Mucosa of stomach (tissue), 1 donor: Measurements from ENCODE around the gene FBXO3.
"Not testable (repeated sequence)": the region's sequence is repeated elsewhere in the genome, so short reads cannot be mapped to it uniquely, and the experiment has no call there.

ENCODE experiments used
- H3K27me3 ChIP-seq: one replicate; pipeline ENCODE4 v1.7.0; 2013; ENCODE audit warnings: mild to moderate bottlenecking, low read length; ENCODE audit not compliant: control insufficient read depth, insufficient read depth
- H3K36me3 ChIP-seq: one replicate; pipeline ENCODE4 v1.7.0; 2013; ENCODE audit warnings: low read length; ENCODE audit not compliant: control insufficient read depth, insufficient read depth
- H3K4me1 ChIP-seq: one replicate; pipeline ENCODE4 v1.7.0; 2013; ENCODE audit warnings: mild to moderate bottlenecking, low read length; ENCODE audit not compliant: control insufficient read depth, insufficient read depth
- H3K4me3 ChIP-seq: one replicate; pipeline ENCODE4 v1.7.0; 2013; ENCODE audit warnings: low read length
- H3K9ac ChIP-seq: one replicate; pipeline ENCODE4 v1.7.0; 2013; ENCODE audit warnings: mild to moderate bottlenecking, low read length, moderate library complexity
- H3K9me3 ChIP-seq: one replicate; pipeline ENCODE4 v1.7.0; 2013; ENCODE audit warnings: mild to moderate bottlenecking, low read length, moderate library complexity; ENCODE audit not compliant: control insufficient read depth
- donor health status: Pancreatic carcinoma.

FBXO3 gene, protein sequence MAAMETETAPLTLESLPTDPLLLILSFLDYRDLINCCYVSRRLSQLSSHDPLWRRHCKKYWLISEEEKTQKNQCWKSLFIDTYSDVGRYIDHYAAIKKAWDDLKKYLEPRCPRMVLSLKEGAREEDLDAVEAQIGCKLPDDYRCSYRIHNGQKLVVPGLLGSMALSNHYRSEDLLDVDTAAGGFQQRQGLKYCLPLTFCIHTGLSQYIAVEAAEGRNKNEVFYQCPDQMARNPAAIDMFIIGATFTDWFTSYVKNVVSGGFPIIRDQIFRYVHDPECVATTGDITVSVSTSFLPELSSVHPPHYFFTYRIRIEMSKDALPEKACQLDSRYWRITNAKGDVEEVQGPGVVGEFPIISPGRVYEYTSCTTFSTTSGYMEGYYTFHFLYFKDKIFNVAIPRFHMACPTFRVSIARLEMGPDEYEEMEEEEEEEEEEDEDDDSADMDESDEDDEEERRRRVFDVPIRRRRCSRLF

DNA sequence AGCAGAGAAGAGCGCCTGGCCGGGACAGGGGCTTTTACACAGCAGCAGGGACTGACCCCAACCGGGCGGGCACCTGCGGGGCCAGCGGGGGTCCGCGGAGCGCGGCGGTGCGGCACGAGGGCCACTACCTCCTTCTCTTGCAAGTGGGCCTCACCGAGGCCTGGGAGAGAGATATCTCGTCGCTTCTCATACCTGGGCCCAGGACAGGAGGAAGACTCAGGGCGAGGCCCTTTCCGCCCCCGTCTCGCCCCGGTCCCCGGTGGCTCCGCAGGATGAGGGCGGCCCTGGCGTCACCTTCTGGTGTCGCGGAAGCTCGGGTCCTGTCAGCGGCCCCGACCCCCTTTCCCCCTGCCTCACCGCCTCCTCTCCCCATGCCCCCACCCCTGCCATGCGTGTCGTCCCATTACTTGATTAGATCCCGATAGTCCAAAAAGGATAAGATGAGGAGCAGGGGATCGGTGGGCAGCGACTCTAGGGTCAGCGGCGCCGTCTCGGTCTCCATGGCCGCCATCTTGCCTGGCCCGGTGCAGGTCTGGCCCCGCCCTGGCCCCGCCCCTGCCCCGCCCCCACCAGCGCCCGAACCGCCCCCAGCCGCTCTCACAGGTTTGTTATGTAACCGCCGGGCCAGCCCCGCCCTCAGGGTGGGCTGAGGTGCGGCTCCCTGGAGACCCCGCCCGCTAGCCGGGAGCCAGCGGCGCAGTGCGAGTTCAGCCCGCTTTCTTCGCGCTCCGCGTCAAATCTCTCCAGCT is at the start of gene FBXO3:
TSS of gene FBXO3 (minus strand) at position 534 of the 749 bp plus-strand sequence. CDS start at position 511, 23 bp downstream.
- peaks cover 6% of the 10 kb centered on the region for H3K27me3 ChIP-seq
- no peaks in the 10 kb centered on the region for H3K36me3 ChIP-seq
- H3K4me3 ChIP-seq = peak within 1 kb of the TSS; percentile 71
- peak within 1 kb of the TSS; percentile 94 for H3K9ac ChIP-seq
- no peaks in the 10 kb centered on the region for H3K9me3 ChIP-seq
- H3K4me1 ChIP-seq = peaks cover 15% of the 10 kb centered on the region

DNA sequence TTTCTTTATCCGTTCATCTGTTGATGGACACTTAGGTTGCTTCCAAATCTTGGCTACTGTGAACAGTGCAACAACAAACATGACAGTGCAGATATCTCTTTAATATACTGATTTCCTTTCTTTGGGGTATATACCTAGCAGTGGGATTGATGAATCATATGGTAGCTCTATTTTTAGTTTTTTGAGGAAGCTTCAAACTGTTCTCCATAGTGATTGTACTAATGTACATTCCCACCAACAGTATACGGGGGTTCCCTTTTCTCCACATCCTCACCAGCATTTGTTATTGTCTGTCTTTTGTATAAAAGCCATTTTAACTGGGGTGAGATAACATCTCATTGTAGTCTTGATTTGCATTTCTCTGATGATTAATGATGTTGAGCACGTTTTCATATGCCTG is 48.7 kb upstream of the FBXO3 start:
- H3K9me3 ChIP-seq, H3K9ac ChIP-seq, H3K4me1 ChIP-seq, H3K4me3 ChIP-seq, H3K36me3 ChIP-seq: not testable (repeated sequence)
- peaks cover 38% of the 10 kb centered on the region for H3K27me3 ChIP-seq

DNA sequence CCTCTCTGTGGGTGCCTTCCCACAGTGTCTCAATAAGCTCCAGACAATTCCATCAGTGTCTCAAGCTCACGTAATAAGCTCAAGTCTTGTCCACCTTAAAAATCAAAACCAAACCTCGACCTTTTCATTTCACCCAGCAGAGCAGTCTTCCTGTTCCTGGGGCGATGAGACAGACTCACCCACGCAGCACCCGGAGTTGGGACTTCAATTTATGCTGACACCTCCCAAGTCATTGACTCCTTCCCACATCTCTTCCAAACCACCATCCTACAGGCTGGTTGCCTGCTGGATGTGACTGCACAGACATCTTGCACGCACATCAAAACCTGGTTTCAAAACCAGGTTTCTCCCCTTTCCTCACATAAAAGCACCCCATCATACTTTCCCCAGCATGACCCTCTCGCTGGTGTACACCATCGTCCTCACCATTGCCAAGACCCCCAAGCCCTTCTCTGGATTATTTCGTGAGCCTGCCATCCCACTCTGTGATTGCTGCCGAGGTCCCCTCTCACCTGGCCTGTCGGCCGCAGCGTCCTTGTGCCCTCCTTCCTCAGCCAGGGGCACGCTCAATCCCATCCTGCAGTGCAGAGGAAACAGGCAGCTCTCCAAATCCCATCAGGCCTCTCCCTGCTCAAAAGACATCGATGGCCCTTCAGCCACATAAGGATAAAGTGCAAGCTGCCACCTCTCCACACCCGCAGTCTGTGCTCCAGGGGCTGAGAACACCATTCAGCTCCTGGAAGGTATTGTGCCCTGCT is 45.1 kb upstream of the FBXO3 start:
- no peaks in the 10 kb centered on the region for H3K9me3 ChIP-seq
- H3K9ac ChIP-seq = no peak overlapping the region
- H3K27me3 ChIP-seq = peaks cover 27% of the 10 kb centered on the region
- no peak overlapping the region for H3K4me3 ChIP-seq
- no peaks in the 10 kb centered on the region for H3K36me3 ChIP-seq
- no peaks in the 10 kb centered on the region for H3K4me1 ChIP-seq

DNA sequence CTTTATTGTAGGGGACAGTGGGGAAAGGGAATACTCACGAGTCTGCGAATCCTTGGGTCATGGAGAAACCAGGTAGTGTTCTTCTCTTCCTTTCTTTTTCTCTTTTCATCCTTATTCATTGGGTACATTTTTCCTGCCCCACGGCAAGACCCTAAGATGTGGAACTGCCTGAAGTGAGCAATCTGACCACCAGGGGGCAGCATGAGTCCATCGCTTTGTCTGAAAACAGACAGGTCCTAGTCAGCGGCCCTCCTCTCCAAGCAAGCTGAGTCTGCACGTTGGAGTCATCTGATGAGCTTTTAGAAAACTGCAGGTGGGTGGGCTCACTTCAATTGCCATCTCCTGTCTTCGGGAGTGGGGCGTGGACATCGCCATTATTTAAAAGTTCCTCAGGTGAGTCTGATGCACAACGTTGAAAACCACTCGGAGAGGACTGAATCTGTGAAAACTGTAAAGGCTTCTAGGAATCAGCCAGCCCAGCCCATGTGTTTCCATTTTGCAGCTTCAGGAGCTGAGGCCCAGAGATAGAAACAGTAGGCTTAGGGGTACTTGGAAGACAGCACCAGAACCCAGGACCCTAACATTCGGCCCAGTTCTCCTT is 34.0 kb upstream of the FBXO3 start:
- H3K36me3 ChIP-seq = no peaks in the 10 kb centered on the region
- no peak overlapping the region for H3K9ac ChIP-seq
- H3K9me3 ChIP-seq = no peaks in the 10 kb centered on the region
- no peaks in the 10 kb centered on the region for H3K4me1 ChIP-seq
- peaks cover 3% of the 10 kb centered on the region for H3K27me3 ChIP-seq
- no peak overlapping the region for H3K4me3 ChIP-seq

DNA sequence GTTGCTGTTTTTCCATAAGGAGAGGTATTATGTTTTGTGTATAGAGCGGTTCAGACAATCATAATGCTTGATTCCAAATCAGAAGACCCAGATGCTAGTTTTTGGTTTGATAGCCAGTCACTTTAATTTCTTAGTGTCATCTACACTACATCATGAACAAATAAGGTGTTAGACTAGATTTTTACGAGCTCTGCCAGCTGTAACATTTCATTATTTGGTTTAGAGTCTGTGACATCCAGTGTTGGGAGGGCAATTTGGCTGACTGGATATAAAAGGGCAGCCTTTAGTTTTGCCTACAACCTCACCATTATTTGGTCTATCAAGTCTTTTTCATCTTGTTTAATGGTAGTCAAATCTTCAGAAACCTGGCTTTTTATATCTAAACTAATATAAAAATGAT is 30.2 kb upstream of the FBXO3 start:
- no peak overlapping the region for H3K9ac ChIP-seq
- peaks cover 30% of the 10 kb centered on the region for H3K27me3 ChIP-seq
- H3K4me1 ChIP-seq = peaks cover 9% of the 10 kb centered on the region
- no peak overlapping the region for H3K4me3 ChIP-seq
- no peaks in the 10 kb centered on the region for H3K36me3 ChIP-seq
- H3K9me3 ChIP-seq = no peaks in the 10 kb centered on the region

DNA sequence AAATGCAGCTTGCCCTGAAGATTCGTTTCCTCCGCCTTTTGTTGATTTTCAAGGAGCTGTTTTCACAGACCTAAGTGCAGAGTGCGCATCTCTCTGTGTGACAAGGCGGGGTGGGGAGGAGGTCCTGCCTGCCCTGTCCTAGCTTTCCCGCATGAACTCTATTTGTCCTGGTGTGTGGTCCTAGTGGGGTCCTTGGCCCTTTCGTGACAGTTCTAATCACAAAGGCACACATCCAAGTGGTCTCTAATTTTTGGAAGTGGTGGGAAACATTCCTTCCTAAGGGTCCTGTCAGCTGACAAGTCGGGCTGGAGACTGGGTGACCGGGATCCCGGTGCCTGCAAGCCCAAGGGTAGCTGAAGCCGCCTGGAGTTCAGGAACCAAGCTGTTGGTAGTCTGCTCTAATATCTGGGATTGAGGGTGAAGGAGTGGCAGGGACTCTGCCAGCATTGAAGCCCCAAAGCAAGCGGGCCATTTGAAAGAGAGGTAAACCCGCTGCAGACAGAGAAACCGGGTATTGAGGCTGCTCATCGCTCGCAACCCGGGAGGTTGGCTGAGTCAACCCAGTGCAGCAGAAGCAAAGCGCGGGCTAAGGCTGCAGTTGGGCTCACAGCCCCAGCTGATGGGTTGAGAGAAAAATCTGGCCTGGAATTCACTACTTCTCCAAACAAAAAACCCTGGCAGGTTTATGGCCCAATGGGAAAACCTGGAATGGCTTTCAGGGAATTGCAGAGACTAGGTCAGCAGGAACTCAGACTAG is 28.1 kb upstream of the FBXO3 start:
- Histone ChIP-seq H3K27me3 (peaks cover 27% of the 10 kb centered on the region), H3K9ac (no peak overlapping the region), H3K4me3 (no peak overlapping the region), H3K36me3 (no peaks in the 10 kb centered on the region), H3K9me3 (no peaks in the 10 kb centered on the region), H3K4me1 (peaks cover 9% of the 10 kb centered on the region)

DNA sequence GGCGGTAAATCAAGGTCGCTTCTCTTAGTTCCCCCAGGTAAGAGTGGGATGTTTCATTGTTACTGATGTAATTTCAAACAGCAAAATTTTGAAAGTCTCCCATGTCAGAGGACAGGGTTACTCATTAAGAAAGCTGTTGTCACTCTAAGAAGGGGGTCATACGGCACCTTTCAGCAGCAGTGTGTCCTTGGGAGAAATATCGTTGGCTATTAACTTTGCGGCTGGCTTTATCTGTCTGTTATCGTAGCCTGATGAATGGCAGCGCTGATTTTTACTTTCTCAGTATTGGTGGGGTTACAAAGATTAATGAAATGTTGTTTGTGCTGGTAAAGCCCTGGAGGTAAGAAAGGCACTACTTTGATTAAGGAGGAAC is 27.5 kb upstream of the FBXO3 start:
- no peaks in the 10 kb centered on the region for H3K36me3 ChIP-seq
- H3K9ac ChIP-seq = no peak overlapping the region
- H3K27me3 ChIP-seq = peaks cover 27% of the 10 kb centered on the region
- no peak overlapping the region for H3K4me3 ChIP-seq
- no peaks in the 10 kb centered on the region for H3K9me3 ChIP-seq
- peaks cover 9% of the 10 kb centered on the region for H3K4me1 ChIP-seq

DNA sequence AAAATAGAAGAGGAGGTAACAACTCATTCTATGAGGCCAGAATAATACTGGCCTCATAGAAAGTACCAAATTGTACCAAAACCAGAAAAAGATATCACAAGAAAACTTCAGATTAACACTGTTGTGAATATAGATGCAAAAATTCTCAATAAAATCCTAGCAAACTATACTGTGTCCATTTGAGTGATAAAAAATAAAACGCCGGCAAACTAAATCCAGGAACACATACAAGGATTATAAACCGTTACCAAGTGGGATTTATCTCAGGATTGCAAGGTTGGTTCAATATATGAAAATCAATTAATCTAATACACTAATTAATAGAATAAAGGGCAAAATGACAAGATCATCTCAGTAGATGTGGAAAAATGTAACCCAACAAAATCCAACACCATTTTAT is 23.6 kb upstream of the FBXO3 start:
- no peaks in the 10 kb centered on the region for H3K36me3 ChIP-seq
- H3K27me3 ChIP-seq = peaks cover 25% of the 10 kb centered on the region
- peaks cover 9% of the 10 kb centered on the region for H3K4me1 ChIP-seq
- H3K9ac ChIP-seq = no peak overlapping the region
- no peak overlapping the region for H3K4me3 ChIP-seq
- no peaks in the 10 kb centered on the region for H3K9me3 ChIP-seq

DNA sequence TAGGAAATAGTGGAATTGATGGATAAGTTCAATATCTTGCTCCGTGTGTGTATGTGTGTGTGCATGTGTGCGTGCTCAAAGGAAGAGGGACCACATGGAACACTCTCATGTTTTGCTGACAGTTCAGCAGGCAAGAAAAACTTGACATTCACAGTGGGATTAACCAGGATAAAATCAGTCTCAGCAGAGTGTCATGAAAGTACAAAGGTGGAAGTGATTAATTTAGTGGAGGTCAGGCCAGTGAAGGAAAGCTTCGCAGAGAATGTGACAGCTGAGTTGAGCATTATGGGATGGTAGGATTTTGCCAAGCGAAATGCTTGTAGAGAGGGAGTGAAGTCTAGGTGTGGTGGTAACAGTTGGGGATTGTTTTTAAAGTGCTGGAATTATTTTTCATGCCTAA is 15.7 kb upstream of the FBXO3 start:
- Histone ChIP-seq H3K4me1 (no peaks in the 10 kb centered on the region), H3K9ac (no peak overlapping the region)

DNA sequence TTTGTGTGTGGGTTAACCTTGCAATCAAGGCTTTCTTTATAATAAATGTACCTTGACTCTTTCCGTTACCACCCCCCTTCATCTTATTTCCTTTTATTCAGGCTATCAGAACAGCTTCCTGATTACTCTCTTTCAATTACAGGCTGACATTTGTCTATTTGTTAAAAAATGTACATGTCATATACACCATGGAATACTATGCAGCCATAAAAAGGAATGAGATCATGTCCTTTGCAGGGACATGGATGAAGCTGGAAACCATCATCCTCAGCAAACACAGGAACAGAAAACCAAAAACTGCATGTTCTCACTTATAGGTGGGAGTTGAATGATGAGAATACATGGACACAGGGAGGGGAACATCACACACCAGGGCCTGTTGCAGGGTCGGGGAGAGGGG is 13.8 kb upstream of the FBXO3 start:
- H3K4me3 ChIP-seq, H3K4me1 ChIP-seq, H3K27me3 ChIP-seq, H3K36me3 ChIP-seq, H3K9me3 ChIP-seq, H3K9ac ChIP-seq: not testable (repeated sequence)

More for the DNA sequence above, 15.7 kb upstream of the FBXO3 start:
- H3K27me3 ChIP-seq = peaks cover 7% of the 10 kb centered on the region
- H3K36me3 ChIP-seq = no peaks in the 10 kb centered on the region
- H3K9me3 ChIP-seq = no peaks in the 10 kb centered on the region
- H3K4me3 ChIP-seq = no peak overlapping the region

DNA sequence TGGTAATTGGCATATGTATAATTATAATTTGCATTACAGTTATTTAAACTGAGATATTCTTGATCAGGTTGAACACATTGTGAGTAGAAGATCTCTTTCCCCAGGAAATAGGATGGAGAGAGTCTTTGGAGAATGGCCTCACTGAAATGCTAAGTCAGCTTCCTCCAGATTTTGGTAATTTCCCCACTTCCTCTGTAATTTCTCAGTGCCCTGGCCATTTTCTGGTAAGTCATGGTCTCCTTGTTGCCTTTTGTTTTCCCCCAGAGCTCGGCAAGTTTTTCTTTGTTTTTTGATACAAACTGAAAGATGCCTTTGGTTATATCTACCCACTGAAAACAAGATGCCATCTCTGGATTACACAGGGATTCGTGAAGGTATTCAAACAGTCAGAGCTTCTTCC is 12.8 kb upstream of the FBXO3 start:
- no peaks in the 10 kb centered on the region for H3K36me3 ChIP-seq
- H3K4me1 ChIP-seq = no peaks in the 10 kb centered on the region
- H3K9me3 ChIP-seq = no peaks in the 10 kb centered on the region
- no peak overlapping the region for H3K4me3 ChIP-seq
- peaks cover 12% of the 10 kb centered on the region for H3K27me3 ChIP-seq
- H3K9ac ChIP-seq = no peak overlapping the region
